GM04503 (cell line): ENCODE data around the gene LYL1.

ENCODE experiments used
- DNase-seq: peaks from one replicate; pipeline ENCODE4 v3.0.0-alpha.2; 2012; ENCODE audit warnings: low read depth

The LYL1 gene

DNA sequence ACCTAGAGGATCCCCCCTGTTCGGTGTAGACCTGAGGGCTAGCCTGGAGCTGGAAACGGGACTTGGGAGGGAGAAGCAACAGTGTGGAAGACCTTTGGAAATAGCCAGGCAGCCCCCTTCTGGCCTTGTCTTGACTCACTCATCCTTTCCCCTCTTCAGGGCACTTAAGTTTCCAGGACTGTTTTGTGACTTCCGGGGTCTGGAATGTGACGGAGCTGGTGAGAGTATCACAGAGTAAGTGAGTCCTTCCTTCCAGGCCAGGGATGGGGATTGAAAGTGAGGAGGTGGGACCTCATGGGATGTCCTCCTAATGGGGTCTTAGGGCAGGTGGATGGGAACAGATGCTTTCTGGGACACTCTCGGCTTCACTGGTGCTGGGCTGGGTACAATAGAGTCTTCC lies 29.4 kb downstream of the LYL1 start:
- no peak for DNase-seq

- no peak for DNase-seq
Measured at GRCh38 chr19:13072188-13072908, 30.3 kb downstream of the LYL1 start.

- DNase-seq, result no peak
Measured at GRCh38 chr19:13071444-13072187, 31.0 kb downstream of the LYL1 start.

DNA sequence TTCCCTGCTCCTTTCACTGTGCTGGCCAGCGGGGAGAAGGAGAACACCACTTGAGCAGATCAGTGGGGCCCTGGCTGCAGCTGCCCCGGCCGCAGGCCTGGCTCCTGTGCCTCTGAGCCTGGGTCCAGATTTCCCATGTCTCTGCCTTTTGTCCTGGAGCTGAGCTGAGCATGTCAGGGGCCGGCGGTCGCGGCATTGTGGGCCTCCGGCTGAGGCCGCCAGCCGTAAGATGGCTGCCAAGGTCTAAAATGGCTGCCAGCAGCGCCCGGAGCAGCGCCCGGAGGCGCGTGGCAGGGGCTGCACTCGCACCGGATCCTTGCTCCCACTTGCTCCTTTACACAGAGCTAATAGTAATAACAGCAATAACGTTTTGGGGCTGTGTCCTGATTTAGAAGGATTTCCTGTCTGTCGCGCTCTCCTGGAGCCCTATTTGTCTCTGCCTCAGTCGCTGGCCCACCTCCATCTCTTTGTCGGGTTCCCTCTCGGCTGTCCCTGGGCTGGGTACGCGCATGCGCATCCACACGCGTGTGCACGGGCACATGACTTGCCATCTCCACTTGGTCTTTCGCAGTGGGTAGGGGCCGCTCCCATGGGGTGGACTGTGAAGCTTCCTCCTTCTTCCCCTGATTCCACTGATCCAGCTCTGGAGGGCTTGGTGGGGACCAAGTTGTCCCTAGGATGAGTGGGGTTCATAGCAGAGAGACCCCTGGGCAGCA lies 32.1 kb downstream of the LYL1 start:
- DNase-seq, result no peak

DNA sequence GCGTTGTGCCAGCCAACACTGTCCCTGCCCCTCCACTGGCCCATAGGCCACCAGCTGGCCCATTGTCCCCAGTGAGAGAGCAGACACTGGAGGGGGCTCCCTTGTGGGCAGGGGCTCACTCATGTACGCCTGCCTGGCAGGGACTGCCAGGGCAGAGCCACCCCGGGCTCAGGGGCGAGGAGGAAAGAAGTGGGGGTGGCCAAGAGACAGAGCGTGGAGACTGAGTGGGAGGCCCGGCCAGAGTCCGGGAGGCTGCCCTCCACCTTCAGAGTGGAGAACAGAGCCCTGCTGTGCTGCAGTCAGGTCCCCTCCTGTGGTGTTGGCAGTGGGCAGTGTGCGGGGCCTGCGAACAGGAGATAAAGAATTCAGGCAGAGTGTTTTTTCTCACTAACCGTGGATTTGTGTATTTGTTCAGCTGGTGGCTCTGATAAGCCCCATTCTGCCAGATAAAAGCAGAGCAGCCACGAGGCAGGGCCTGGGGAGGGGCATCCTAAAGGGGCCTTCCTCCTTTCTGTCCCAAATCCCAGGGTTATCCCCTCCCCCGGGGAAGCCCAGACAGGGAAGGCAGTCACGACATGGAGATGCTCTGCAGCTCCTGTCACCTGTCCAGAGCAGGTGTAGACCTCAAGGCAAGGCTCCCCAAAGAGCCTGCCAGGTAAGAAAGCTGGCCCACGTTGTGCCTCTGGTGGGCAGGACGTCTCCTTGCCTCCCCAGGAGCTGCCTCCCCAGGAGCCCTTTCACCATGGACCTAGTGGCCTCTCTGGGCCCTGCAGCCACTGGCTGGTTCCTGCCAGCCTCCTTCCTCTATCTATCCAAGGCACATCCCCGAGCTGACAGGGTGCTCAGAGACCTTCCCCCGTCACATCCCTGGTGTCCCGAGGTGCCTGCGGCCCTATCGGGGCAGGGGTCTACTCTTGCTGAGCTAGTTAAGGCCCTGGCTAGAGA lies 33.0 kb downstream of the LYL1 start:
- DNase-seq, result no peak

DNA sequence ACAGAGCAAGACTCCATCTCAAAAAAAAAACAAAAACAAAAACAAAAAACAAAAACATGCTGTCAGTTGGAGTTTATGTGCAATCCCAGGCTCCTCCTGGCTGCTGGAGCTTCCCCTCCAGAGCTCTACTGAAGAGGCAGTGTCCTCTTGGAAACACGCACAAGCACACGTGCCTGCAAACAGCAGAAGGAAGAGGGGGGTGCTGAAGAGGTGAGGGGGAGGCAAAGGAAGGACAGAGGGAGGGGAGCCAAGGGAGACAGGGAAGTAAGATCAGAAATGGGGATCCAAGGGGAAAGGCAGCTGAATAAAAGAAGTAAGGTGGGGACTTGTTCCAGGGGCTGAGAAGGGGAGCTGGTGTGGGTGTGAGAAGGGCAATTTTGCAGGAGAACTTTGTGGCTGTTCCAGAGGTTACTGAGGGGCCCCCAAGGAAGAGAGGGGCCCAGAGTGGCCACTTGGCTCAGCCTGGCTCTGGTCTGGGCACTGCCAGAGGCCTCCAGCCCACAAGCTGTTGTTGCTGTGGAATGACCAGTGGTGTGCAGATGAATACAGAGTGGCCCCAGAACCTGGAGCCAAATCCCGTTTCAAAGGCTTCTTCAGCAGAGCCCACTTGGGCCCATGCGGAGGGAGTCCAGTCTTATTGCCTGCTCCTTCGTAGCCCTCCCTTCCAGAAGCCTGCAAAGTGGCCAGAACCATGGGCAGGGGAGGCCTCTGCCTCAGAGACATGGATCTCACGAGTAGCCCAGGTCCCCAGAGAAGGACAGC lies 34.4 kb downstream of the LYL1 start:
- DNase-seq, result no peak

DNA sequence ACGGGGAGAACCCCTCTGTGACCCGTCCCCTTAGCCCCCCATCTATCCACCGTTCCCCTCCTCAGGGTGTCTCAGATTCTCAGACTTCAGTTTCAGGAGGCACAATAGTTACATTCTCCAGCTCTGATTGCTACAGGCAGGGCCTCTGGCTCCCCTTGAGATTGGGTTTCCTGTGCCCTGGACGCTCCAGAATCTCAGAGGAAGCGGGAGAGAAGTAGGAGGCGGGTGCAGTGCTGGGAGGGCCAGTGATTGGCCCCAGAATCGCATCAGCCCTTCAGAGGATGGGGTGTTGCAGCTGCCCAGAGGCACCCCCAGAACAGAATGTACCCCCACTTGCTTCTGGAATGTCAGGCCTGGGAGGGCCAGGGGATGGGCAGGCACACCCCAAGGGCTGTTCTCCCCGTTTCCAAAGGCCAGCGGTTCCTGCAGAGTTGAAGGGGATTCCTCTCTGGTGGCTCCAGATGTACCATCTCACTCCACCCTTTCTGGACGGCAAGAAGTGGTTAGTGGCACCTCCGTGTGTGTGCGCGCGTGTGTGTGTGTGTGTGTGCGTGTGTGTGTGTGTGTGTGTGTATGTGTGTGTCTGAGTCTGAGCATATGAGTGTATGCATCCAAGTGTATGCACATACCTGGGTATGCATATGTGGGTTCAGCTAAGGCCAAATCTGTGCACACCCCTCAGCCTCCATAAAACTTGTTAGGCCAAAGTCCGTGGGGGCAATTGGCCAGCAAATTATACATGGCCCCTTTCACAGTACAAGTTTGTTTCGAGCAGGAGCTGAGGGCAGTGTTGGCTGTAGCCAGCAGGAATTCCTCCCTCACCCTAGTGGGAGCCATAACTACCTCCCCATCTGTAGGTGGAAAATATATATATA lies 35.5 kb downstream of the LYL1 start:
- no peak for DNase-seq

DNA sequence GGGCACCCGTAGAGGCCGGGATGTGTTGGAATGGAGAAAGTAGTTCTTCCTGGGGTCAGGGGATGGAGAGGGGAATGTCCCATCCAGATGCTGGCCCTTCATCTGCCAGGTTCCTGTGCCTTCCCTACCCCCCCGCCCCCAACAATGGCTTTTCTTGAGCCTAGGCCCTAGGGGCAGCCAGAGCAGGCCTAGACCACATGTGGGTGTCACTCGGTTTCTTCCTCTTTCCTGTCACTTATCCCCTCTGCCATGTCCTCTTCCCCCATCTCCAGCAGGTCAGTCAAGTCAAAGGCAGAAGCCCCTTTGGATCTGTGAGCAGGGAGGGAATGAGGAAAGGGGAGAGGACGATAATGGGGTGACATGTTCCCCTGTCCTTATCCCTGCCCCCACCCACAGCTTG lies 36.4 kb downstream of the LYL1 start:
- DNase-seq, result no peak

DNA sequence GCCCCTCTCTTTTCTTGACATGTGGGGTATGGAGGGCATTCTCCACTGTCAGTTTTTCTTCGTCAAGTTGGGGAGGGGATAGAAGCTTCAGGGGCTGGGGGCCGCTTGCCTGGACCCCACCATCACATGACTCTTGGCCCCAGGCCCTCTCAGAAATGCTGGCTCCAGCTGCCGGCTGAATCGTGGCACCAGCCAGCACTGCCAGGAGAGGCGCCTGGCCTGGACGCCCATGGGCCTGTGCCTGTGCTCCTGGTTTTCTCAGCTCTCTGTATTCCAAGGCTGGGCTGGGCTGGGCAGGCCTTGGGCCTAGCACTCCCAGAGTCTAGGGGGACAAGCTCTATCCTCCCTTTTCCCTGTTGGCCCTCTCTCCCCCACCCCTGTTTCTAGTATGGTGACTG lies 38.6 kb downstream of the LYL1 start:
- no peak for DNase-seq

- DNase-seq, result no peak
Measured at GRCh38 chr19:13063461-13064091, 39.1 kb downstream of the LYL1 start.

- no peak for DNase-seq
Measured at GRCh38 chr19:13062317-13062716, 40.3 kb downstream of the LYL1 start.

- DNase-seq, result no peak
Measured at GRCh38 chr19:13060964-13061927, 41.4 kb downstream of the LYL1 start.

DNA sequence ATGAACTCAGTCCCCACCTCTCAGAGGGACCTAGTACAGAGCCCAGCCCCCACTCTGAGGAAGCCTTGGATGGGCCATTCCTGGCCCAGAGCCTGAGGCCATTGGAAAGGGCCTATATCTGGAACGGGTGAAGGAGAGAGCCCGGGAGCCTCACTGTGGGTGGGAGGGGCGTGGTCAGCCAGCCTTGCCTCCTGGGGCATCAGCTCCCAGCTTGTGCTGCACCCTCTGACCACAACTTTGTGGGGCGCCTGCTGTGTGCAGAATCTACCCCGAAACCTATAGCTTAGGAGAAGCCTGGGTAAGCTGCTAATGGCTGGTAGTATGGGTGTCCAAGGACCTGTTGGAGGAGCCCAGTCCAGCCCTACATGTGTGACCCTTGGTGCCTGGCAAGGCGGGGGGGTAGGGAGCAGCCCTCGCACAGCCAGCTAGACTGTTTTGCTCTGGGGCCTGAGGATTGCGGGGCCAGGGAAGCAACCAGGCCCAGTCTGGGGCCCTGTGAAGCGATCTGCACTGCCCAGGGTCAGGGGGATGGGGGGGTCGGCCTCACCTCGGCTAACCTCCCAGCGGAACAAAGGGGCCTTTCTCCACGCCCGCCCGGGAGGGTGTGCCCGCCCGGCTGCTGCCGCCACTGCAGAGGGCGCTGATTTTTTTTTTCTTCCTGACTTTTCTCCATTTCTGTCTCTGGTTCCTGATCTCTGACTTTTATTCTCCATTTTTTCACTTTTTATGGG lies 42.3 kb downstream of the LYL1 start:
- DNase-seq, result no peak

DNA sequence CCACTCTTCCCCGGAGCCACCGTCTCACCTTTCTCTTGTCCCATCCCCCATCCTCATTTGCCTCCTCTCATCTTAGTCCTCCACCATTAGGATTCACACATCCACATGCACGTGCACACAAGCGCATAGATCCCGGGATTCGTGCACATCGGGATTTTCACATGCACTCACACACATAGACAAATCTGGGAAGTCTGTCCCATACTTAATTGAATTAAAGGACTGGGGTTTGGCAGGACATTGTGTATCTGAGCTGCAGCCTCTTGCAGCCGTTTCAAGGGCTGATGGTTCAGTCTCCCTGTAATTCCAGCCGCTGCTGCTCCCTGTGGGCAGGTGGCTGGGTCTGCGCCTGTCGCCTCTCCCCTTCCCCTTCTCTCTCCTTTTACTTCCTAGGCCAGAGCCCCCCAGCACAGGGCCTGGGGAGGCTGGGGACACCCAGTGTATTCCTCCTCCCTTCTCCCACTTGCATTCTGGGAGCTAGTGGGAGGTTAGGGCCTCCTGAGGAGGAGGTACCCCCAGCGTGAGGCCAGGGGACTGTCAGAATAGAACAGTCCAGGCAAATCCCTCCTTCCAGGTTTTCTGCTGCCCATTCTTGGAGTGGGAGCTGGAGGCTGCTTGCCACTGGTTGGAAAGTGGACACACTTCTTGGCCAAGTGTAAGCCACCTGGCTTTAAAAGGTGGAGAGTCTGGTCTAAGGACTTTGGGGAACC lies 43.6 kb downstream of the LYL1 start:
- DNase-seq, result no peak

DNA sequence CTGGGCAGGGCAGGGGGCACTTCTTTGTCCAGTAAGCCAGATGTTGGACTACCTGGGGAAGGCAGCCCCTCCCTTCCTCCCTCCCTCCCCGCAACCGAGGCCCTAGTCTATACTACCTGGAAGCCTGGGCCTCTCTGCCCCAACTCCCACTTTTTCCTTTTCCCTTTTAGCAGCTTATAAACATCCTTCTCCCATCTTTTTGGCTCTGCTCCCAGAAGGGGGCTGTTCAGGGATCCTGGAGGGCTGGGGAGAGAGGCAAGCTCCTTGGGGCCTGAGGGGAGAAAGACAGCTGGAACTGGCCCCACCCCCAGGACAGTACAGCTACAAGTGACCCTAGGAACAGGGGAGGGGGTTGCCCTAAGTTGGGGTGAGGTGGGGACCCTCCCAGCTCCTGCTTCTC lies 44.9 kb downstream of the LYL1 start:
- DNase-seq, result no peak

DNA sequence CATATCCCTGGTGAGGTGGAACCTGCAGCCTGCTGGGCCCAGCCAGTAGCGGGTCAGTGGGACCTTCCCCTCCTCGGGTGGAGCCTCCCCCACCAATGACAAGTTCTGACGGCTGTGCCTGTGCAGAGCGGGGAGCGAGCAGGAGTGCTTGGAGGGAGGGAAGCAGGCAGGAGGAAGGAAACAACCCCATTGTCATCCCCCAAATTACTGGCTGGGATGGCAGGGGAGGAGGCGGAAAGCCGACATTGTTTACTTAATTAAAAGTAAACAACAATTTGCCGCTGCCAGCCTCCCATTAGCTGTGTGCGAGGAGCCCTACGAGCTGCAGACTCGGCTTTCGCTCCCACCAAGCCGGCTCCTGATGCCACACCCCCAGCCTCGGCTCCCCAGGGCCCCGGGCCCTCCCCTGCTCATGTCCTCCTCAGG lies 45.5 kb downstream of the LYL1 start:
- no peak for DNase-seq

- DNase-seq, result no peak
Measured at GRCh38 chr19:13056052-13056660, 46.5 kb downstream of the LYL1 start.
